Small intestine (tissue), 7 donors: Measurements from ENCODE around the gene ESRP2. TPM values are rescaled to one million over a fixed set of nuclear protein-coding genes. Genes with fewer than 3 reads are reported as not detected.

Source experiments
- DNase-seq, 2 donors: peaks; one replicate each; pipeline versions ENCODE4 v3.0.0 to v3.0.0-alpha.2; 2013
- FAIRE-seq: peaks from 2 replicates; lab custom pipeline; 2012; peaks lifted over from hg19 to GRCh38; lab: Jason Lieb, UNC
- H3K27ac ChIP-seq, 3 donors: one replicate each; pipeline ENCODE4 v1.5.1; 2013; ENCODE audit warnings: low read length in 2 of 3, mild to moderate bottlenecking in 2 of 3, control low read depth in 1 of 3, inconsistent platforms in 1 of 3, low read depth in 1 of 3, moderate library complexity in 1 of 3
- H3K27me3 ChIP-seq, 3 donors: one replicate each; pipeline ENCODE4 v1.6.1; 2013; ENCODE audit warnings: low read length in 3 of 3, inconsistent platforms in 1 of 3; ENCODE audit not compliant: control insufficient read depth in 3 of 3, insufficient read depth in 3 of 3
- H3K36me3 ChIP-seq, 3 donors: one replicate each; pipeline ENCODE4 v1.6.1; 2013; ENCODE audit warnings: low read length in 3 of 3, inconsistent platforms in 1 of 3, low read depth in 1 of 3, mild to moderate bottlenecking in 1 of 3, moderate library complexity in 1 of 3; ENCODE audit not compliant: control insufficient read depth in 3 of 3, insufficient read depth in 2 of 3
- H3K4me1 ChIP-seq, 3 donors: one replicate each; pipeline ENCODE4 v1.6.1; 2013; ENCODE audit warnings: low read length in 2 of 3, inconsistent platforms in 1 of 3, low read depth in 1 of 3, mild to moderate bottlenecking in 1 of 3, moderate library complexity in 1 of 3; ENCODE audit not compliant: control insufficient read depth in 3 of 3, insufficient read depth in 2 of 3
- H3K4me3 ChIP-seq, 3 donors: one replicate each; pipeline ENCODE4 v1.5.1; 2013; ENCODE audit warnings: low read length in 3 of 3, control low read depth in 1 of 3, inconsistent platforms in 1 of 3, low read depth in 1 of 3, mild to moderate bottlenecking in 1 of 3, moderate library complexity in 1 of 3
- H3K9me3 ChIP-seq, 2 donors: one replicate each; pipeline ENCODE4 v1.6.1; 2013; ENCODE audit warnings: low read depth in 1 of 2, low read length in 1 of 2; ENCODE audit not compliant: control insufficient read depth in 2 of 2, insufficient read depth in 1 of 2
- WGBS, 3 donors: extraction: QIAGEN DNeasy Blood & Tissue Kit; methylation state at CpG; one replicate each; pipeline ENCODE4 v1.1.7; 2013; 5-methylcytosine and 5-hydroxymethylcytosine counted together
- polyA plus RNA-seq, 4 donors: library from polyadenylated mRNA; stranded (reverse) in 3 of 4; unstranded in 1 of 4; fragments of 200-250 nt in 3 of 4; fragments of 120-200 nt in 1 of 4; gene quantifications; one replicate each; pipeline versions ENCODE4 v1.2.1 to v1.2.3, GENCODE V29; 2013
- donor health status: healthy with polysubstance abuse.
- donor health status: control.
- donor health status: control.
- donor health status: Bipolar disorder and iron deficiency.
- donor health status: healthy.

Gene ESRP2
- polyA plus RNA-seq, 4 donors, result 14.3 to 45.0 (median 18.7) TPM

GRCh38 chr16:68279726-68280558 is 44.0 kb upstream of the ESRP2 start:
- H3K9me3 ChIP-seq, result no peaks in the 10 kb centered on the region
- DNase-seq (no peak), FAIRE-seq (no peak)
- 84 to 85% (median 85%) methylated on average over 13 of the region's 13 CpGs for WGBS, 3 donors
- H3K27me3 ChIP-seq, result no peaks in the 10 kb centered on the region
- no peak overlapping the region for H3K4me3 ChIP-seq
- no peak overlapping the region for H3K27ac ChIP-seq
- H3K36me3 ChIP-seq, result peaks cover 2 to 17% (median 4%) of the 10 kb centered on the region in 3 donors
- H3K4me1 ChIP-seq, result peaks cover 0 to 4% (median 0%) of the 10 kb centered on the region in 3 donors

GRCh38 chr16:68276223-68276622 is 40.3 kb upstream of the ESRP2 start:
- Histone ChIP-seq H3K36me3 (peaks cover 0 to 20% (median 3%) of the 10 kb centered on the region in 3 donors), H3K4me1 (peaks cover 0 to 15% (median 0%) of the 10 kb centered on the region in 3 donors), H3K27me3 (no peaks in the 10 kb centered on the region), H3K27ac (peak overlapping the region in 1 of 3 donors; percentile 68), H3K4me3 (no peak overlapping the region), H3K9me3 (no peaks in the 10 kb centered on the region)
- FAIRE-seq (no peak), DNase-seq (no peak)
- 79 to 85% (median 82%) methylated on average over 3 of the region's 3 CpGs for WGBS, 3 donors

- WGBS, 3 donors, result 55 to 72% (median 61%) methylated on average over 4 of the region's 4 CpGs
- FAIRE-seq, result no peak
- H3K27me3 ChIP-seq, result no peaks in the 10 kb centered on the region
Observed at GRCh38 chr16:68275611-68276191, 39.8 kb upstream of the ESRP2 start.

GRCh38 chr16:68274441-68274840 is 38.5 kb upstream of the ESRP2 start:
- 86 to 93% (median 90%) methylated on average over 4 of the region's 4 CpGs for WGBS, 3 donors
- FAIRE-seq, result no peak
- no peak for DNase-seq

More at GRCh38 chr16:68275611-68276191, 39.8 kb upstream of the ESRP2 start:
- Histone ChIP-seq H3K36me3 (peaks cover 0 to 19% (median 3%) of the 10 kb centered on the region in 3 donors), H3K27ac (peak overlapping the region in 1 of 3 donors; percentile 85), H3K4me1 (peaks cover 0 to 15% (median 0%) of the 10 kb centered on the region in 3 donors), H3K4me3 (no peak overlapping the region), H3K9me3 (no peaks in the 10 kb centered on the region)
- DNase-seq, result peak in 1 of 2 donors; percentile 35

GRCh38 chr16:68273896-68274295 is 38.0 kb upstream of the ESRP2 start:
- no peak overlapping the region for H3K27ac ChIP-seq
- no peaks in the 10 kb centered on the region for H3K27me3 ChIP-seq
- peaks cover 0 to 19% (median 3%) of the 10 kb centered on the region in 3 donors for H3K36me3 ChIP-seq
- no peak overlapping the region for H3K4me3 ChIP-seq
- 87 to 95% (median 94%) methylated on average over 8 of the region's 8 CpGs for WGBS, 3 donors
- H3K9me3 ChIP-seq, result no peaks in the 10 kb centered on the region
- peaks cover 0 to 25% (median 0%) of the 10 kb centered on the region in 3 donors for H3K4me1 ChIP-seq
- no peak for DNase-seq
- no peak for FAIRE-seq

More at GRCh38 chr16:68274441-68274840, 38.5 kb upstream of the ESRP2 start:
- H3K36me3 ChIP-seq, result peaks cover 0 to 19% (median 3%) of the 10 kb centered on the region in 3 donors
- peak overlapping the region in 1 of 3 donors; percentile 22 for H3K27ac ChIP-seq
- no peaks in the 10 kb centered on the region for H3K9me3 ChIP-seq
- H3K27me3 ChIP-seq, result no peaks in the 10 kb centered on the region
- no peak overlapping the region for H3K4me3 ChIP-seq
- H3K4me1 ChIP-seq, result peaks cover 0 to 20% (median 0%) of the 10 kb centered on the region in 3 donors

- DNase-seq (no peak), FAIRE-seq (no peak)
- Histone ChIP-seq H3K9me3 (no peaks in the 10 kb centered on the region), H3K27ac (peak overlapping the region in 1 of 3 donors; percentile 6), H3K27me3 (no peaks in the 10 kb centered on the region), H3K4me3 (no peak overlapping the region), H3K36me3 (peaks cover 0 to 19% (median 3%) of the 10 kb centered on the region in 3 donors), H3K4me1 (peaks cover 0 to 25% (median 0%) of the 10 kb centered on the region in 3 donors)
- WGBS, 3 donors, result 93 to 94% (median 93%) methylated on average over 5 of the region's 5 CpGs
Observed at GRCh38 chr16:68273459-68273858, 37.5 kb upstream of the ESRP2 start.

GRCh38 chr16:68272507-68273209 is 36.7 kb upstream of the ESRP2 start:
- H3K9me3 ChIP-seq, result no peaks in the 10 kb centered on the region
- peaks cover 0 to 30% (median under 1%) of the 10 kb centered on the region in 3 donors for H3K4me1 ChIP-seq
- no peaks in the 10 kb centered on the region for H3K27me3 ChIP-seq
- 22 to 69% (median 38%) methylated on average over 4 of the region's 4 CpGs for WGBS, 3 donors
- peak overlapping the region in 2 of 3 donors; percentile 6 to 19 for H3K27ac ChIP-seq
- DNase-seq, result peak; percentile 21 to 36
- no peak for FAIRE-seq
- peaks cover 0 to 19% (median 3%) of the 10 kb centered on the region in 3 donors for H3K36me3 ChIP-seq
- H3K4me3 ChIP-seq, result no peak overlapping the region

GRCh38 chr16:68270353-68270752 is 34.4 kb upstream of the ESRP2 start:
- H3K4me1 ChIP-seq, result peaks cover 0 to 42% (median 2%) of the 10 kb centered on the region in 3 donors
- WGBS, 3 donors, result 0 to 57% (median 5%) methylated on average over 1 of the region's 1 CpG
- FAIRE-seq, result no peak

More at GRCh38 chr16:68270353-68270752, 34.4 kb upstream of the ESRP2 start:
- no peak overlapping the region for H3K27ac ChIP-seq
- no peak overlapping the region for H3K4me3 ChIP-seq
- peaks cover 0 to 16% (median 3%) of the 10 kb centered on the region in 3 donors for H3K36me3 ChIP-seq
- no peak for DNase-seq
- H3K27me3 ChIP-seq, result no peaks in the 10 kb centered on the region
- no peaks in the 10 kb centered on the region for H3K9me3 ChIP-seq
